ENCODE measurements around the gene SYNE2. TPM values are rescaled to one million over a fixed set of nuclear protein-coding genes. Genes with fewer than 3 reads are reported as not detected.

The SYNE2 gene
- total and polyA plus RNA-seq, 9 donors: 65.1 to 262 (median 180) TPM

GRCh38 chr14:63951429-63951828 is 98.6 kb downstream of the SYNE2 start:
- Histone ChIP-seq H3K4me3 (no peak overlapping the region), H3K9me3 (no peaks in the 10 kb centered on the region), H3K36me3 (no peaks in the 10 kb centered on the region), H3K27ac (no peak overlapping the region), H3K4me1 (ENCODE audit: insufficient read depth) (no peaks in the 10 kb centered on the region), H3K27me3 (no peaks in the 10 kb centered on the region)
- TF ChIP-seq, protein P1, sequence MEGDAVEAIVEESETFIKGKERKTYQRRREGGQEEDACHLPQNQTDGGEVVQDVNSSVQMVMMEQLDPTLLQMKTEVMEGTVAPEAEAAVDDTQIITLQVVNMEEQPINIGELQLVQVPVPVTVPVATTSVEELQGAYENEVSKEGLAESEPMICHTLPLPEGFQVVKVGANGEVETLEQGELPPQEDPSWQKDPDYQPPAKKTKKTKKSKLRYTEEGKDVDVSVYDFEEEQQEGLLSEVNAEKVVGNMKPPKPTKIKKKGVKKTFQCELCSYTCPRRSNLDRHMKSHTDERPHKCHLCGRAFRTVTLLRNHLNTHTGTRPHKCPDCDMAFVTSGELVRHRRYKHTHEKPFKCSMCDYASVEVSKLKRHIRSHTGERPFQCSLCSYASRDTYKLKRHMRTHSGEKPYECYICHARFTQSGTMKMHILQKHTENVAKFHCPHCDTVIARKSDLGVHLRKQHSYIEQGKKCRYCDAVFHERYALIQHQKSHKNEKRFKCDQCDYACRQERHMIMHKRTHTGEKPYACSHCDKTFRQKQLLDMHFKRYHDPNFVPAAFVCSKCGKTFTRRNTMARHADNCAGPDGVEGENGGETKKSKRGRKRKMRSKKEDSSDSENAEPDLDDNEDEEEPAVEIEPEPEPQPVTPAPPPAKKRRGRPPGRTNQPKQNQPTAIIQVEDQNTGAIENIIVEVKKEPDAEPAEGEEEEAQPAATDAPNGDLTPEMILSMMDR (IDR thresholded peaks at IDR 0.05): no peak
- TF ChIP-seq EP300 (IDR thresholded peaks at IDR 0.05) (no peak), POLR2A (IDR thresholded peaks at IDR 0.05) (no peak)
- 74 to 94% (median 82%) methylated on average over 4 of the region's 4 CpGs for WGBS, 3 donors
- intact Hi-C loops (cut with DNase I): no loop called here
- no peak for DNase-seq

DNA sequence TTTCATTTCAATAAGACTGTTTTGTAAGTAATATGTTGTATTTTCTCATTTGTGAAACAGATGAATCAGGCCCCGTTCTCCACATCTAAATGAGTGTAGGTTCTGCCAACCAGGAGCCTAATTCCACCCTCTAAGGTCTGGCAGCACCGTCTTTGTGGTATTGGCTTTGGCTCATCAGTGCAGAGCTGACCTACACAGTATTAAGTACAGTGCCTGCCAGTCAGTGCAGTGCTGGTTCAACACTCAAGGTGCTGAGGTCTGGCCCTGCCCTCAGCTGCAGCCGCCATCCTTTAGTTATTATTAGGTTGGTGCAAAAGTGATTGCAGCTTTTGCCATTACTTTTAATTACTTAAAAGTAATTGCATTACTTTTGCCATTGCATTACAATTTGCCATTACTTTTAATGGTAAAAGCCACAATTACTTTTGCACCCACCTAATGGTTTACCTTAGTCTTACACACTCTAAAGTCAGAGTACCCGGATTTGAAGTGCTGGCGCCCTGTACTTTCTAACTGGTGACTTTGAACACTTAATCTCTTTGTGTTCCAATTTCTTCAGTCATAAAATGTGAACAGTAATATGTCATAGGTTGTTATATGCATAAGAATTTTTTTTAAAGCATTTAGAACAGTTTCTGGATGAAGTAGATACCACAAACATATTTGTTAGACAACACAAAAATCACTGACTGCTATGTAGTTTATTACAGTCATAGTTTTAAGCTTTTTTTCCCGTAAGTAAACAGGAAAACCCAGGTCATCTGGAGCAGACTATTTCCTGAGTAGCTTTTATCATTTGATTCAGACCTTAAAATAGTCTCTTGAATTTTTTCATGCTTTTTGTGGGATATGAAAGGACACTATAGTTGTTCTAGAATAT is 99.5 kb downstream of the SYNE2 start:
- Histone ChIP-seq H3K36me3 (no peaks in the 10 kb centered on the region), H3K4me1 (ENCODE audit: insufficient read depth) (no peaks in the 10 kb centered on the region), H3K27me3 (no peaks in the 10 kb centered on the region), H3K9me3 (no peaks in the 10 kb centered on the region), H3K4me3 (no peak overlapping the region), H3K27ac (no peak overlapping the region)
- no peak for DNase-seq
- TF ChIP-seq POLR2A (IDR thresholded peaks at IDR 0.05) (no peak), EP300 (IDR thresholded peaks at IDR 0.05) (no peak)
- TF ChIP-seq, protein P1 (IDR thresholded peaks at IDR 0.05): no peak
- WGBS, 3 donors: 88 to 90% (median 89%) methylated on average over 6 of the region's 6 CpGs
- intact Hi-C loops (cut with DNase I): no loop called here

DNA sequence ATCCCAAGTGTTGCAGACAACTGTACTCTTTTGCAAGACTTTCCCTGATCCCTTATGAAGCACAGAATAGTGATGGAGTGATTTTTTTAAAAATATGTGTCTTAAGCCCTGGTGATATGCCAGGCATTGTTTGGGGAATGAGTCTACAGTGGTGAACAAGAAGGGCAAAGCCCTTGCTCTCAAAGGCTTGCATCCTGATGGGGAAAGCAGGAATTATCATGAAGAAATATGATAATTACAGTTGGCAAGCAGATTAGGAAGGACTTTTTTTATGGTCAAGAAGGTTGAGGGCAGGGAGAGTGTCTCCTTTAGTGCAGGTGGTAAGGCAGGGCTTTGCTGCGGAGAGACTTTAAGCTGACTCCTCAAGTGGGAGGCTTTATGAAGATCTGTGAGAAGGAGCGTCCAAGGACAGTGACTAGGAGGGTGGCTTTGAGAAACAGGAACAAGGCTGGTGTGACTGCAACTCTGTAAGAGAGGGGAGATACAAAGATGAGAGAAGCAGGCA is 100.2 kb downstream of the SYNE2 start:
- Histone ChIP-seq H3K4me1 (ENCODE audit: insufficient read depth) (no peaks in the 10 kb centered on the region), H3K9me3 (no peaks in the 10 kb centered on the region), H3K27me3 (no peaks in the 10 kb centered on the region), H3K27ac (no peak overlapping the region), H3K36me3 (no peaks in the 10 kb centered on the region), H3K4me3 (no peak overlapping the region)
- no peak for DNase-seq
- intact Hi-C loops (cut with DNase I): no loop called here
- WGBS, 3 donors: 92 to 99% (median 97%) methylated on average over 2 of the region's 2 CpGs
- TF ChIP-seq EP300 (IDR thresholded peaks at IDR 0.05) (no peak), POLR2A (IDR thresholded peaks at IDR 0.05) (no peak)
- TF ChIP-seq, protein P1 (IDR thresholded peaks at IDR 0.05): no peak

- Histone ChIP-seq H3K27me3 (no peaks in the 10 kb centered on the region), H3K4me1 (ENCODE audit: insufficient read depth) (no peaks in the 10 kb centered on the region), H3K9me3 (no peaks in the 10 kb centered on the region), H3K36me3 (no peaks in the 10 kb centered on the region), H3K27ac (no peak overlapping the region), H3K4me3 (no peak overlapping the region)
- no peak for DNase-seq
- intact Hi-C loops (cut with DNase I): no loop called here
- no peak for TF ChIP-seq EP300 (IDR thresholded peaks at IDR 0.05)
These were observed 103.5 kb downstream of the SYNE2 start for GRCh38 chr14:63956326-63956725.

GRCh38 chr14:63960926-63961567 is 108.2 kb downstream of the SYNE2 start:
- Histone ChIP-seq H3K27me3 (no peaks in the 10 kb centered on the region), H3K36me3 (no peaks in the 10 kb centered on the region), H3K27ac (no peak overlapping the region), H3K4me3 (no peak overlapping the region), H3K9me3 (no peaks in the 10 kb centered on the region), H3K4me1 (ENCODE audit: insufficient read depth) (peaks cover 3% of the 10 kb centered on the region)
- 28 to 40% (median 33%) methylated on average over 2 of the region's 2 CpGs for WGBS, 3 donors
- DNase-seq: no peak
- TF ChIP-seq POLR2A (IDR thresholded peaks at IDR 0.05) (no peak), EP300 (IDR thresholded peaks at IDR 0.05) (no peak)
- TF ChIP-seq, protein P1 (IDR thresholded peaks at IDR 0.05): no peak
- intact Hi-C loops (cut with DNase I): no loop called here
